H9 (cell line): ENCODE results near the gene SLC16A1. TPM values are rescaled to one million over a fixed set of nuclear protein-coding genes. Genes with fewer than 3 reads are reported as not detected.

Source experiments
- DNase-seq: peaks from one replicate; pipeline ENCODE4 v3.0.0-alpha.2; 2017
- H2AFZ ChIP-seq: one replicate; pipeline ENCODE4 v1.6.1; 2013; ENCODE audit warnings: mild to moderate bottlenecking, low read length, control low read depth, moderate library complexity
- H2AK5ac ChIP-seq: 2 replicates; pipeline ENCODE4 v1.6.1; 2013; ENCODE audit warnings: low read length, control low read depth, mixed read lengths; ENCODE audit not compliant: insufficient read length
- H2BK120ac ChIP-seq: one replicate; pipeline ENCODE4 v1.6.1; 2013; ENCODE audit warnings: low read depth, mild to moderate bottlenecking, low read length, control low read depth, inconsistent platforms; ENCODE audit not compliant: poor library complexity, severe bottlenecking
- H2BK12ac ChIP-seq: 2 replicates; pipeline ENCODE4 v1.6.1; 2013; ENCODE audit warnings: low read length, control low read depth, mixed read lengths, low read depth; ENCODE audit not compliant: insufficient read length
- H2BK15ac ChIP-seq: 2 replicates; pipeline ENCODE4 v1.6.1; 2013; ENCODE audit warnings: low read depth, low read length, control low read depth
- H2BK20ac ChIP-seq: one replicate; pipeline ENCODE4 v1.6.1; 2013; ENCODE audit warnings: low read depth, mild to moderate bottlenecking, low read length, control low read depth, inconsistent platforms; ENCODE audit not compliant: poor library complexity, severe bottlenecking
- H2BK5ac ChIP-seq: 2 replicates; pipeline ENCODE4 v1.6.1; 2013; ENCODE audit warnings: low read length, control low read depth, mixed read lengths; ENCODE audit not compliant: insufficient read length
- H3K14ac ChIP-seq: 2 replicates; pipeline ENCODE4 v1.6.1; 2013; ENCODE audit warnings: low read length, control low read depth; ENCODE audit not compliant: insufficient read depth
- H3K18ac ChIP-seq: 2 replicates; pipeline ENCODE4 v1.6.1; 2013; ENCODE audit warnings: low read depth, mild to moderate bottlenecking, mixed read lengths, low read length, control low read depth; ENCODE audit not compliant: insufficient read length
- H3K23ac ChIP-seq: 2 replicates; pipeline ENCODE4 v1.6.1; 2013; ENCODE audit warnings: low read length, control low read depth, mixed read lengths, low read depth; ENCODE audit not compliant: insufficient read length
- H3K23me2 ChIP-seq: 2 replicates; pipeline ENCODE4 v1.6.1; 2013; ENCODE audit warnings: low read depth, mild to moderate bottlenecking, mixed read lengths, low read length, control low read depth; ENCODE audit not compliant: insufficient read length, poor library complexity, severe bottlenecking
- H3K27ac ChIP-seq: 2 replicates; pipeline ENCODE4 v1.5.1; 2013; ENCODE audit warnings: low read length, control low read depth, mixed read lengths, low read depth; ENCODE audit not compliant: insufficient read length
- H3K27me3 ChIP-seq: 2 replicates; pipeline ENCODE4 v1.6.1; 2013; ENCODE audit warnings: low read length, control low read depth, inconsistent platforms; ENCODE audit not compliant: insufficient read depth
- H3K4ac ChIP-seq: 2 replicates; pipeline ENCODE4 v1.6.1; 2013; ENCODE audit warnings: low read depth, mild to moderate bottlenecking, control low read depth, inconsistent platforms, low read length, moderate library complexity
- H3K4me1 ChIP-seq: 2 replicates; pipeline ENCODE4 v1.6.1; 2013; ENCODE audit warnings: low read length, control low read depth, inconsistent platforms; ENCODE audit not compliant: insufficient read depth
- H3K4me2 ChIP-seq: 2 replicates; pipeline ENCODE4 v1.6.1; 2013; ENCODE audit warnings: low read length, control low read depth, mixed read lengths; ENCODE audit not compliant: insufficient read length, insufficient read depth
- H3K56ac ChIP-seq: 2 replicates; pipeline ENCODE4 v1.6.1; 2013; ENCODE audit warnings: low read depth, mild to moderate bottlenecking, mixed read lengths, low read length, control low read depth; ENCODE audit not compliant: insufficient read length
- H3K79me1 ChIP-seq: 2 replicates; pipeline ENCODE4 v1.6.1; 2013; ENCODE audit warnings: low read depth, mild to moderate bottlenecking, moderate library complexity, low read length, control low read depth, inconsistent platforms; ENCODE audit not compliant: insufficient read depth, poor library complexity, severe bottlenecking
- H3K79me2 ChIP-seq: 2 replicates; pipeline ENCODE4 v1.6.1; 2013; ENCODE audit warnings: low read length, control low read depth, inconsistent platforms; ENCODE audit not compliant: insufficient read depth
- H3K9ac ChIP-seq: 2 replicates; pipeline ENCODE4 v1.6.1; 2013; ENCODE audit warnings: low read length, control low read depth, mixed read lengths; ENCODE audit not compliant: insufficient read length; ENCODE audit errors: extremely low read depth
- H3K9me3 ChIP-seq: one replicate; pipeline ENCODE4 v1.6.1; 2013; ENCODE audit warnings: low read depth, low read length, inconsistent platforms; ENCODE audit not compliant: control insufficient read depth
- H3T11ph ChIP-seq: one replicate; pipeline ENCODE4 v1.6.1; 2013; ENCODE audit warnings: mild to moderate bottlenecking, low read length, control low read depth, inconsistent platforms
- H4K20me1 ChIP-seq: one replicate; pipeline ENCODE4 v1.6.1; 2013; ENCODE audit not compliant: control insufficient read depth, insufficient read length, insufficient read depth
- H4K5ac ChIP-seq: 2 replicates; pipeline ENCODE4 v1.6.1; 2013; ENCODE audit warnings: low read depth, mild to moderate bottlenecking, mixed read lengths, low read length, control low read depth; ENCODE audit not compliant: insufficient read length
- H4K8ac ChIP-seq: replicated peaks from 2 replicates; pipeline ENCODE4 v1.6.1; 2013; ENCODE audit warnings: low read length, control low read depth, mixed read lengths, low read depth; ENCODE audit not compliant: insufficient read length
- H4K91ac ChIP-seq: 2 replicates; pipeline ENCODE4 v1.6.1; 2013; ENCODE audit warnings: low read depth, mild to moderate bottlenecking, moderate library complexity, mixed read lengths, low read length, control low read depth; ENCODE audit not compliant: insufficient read length
- H3K27ac Mint-ChIP-seq, 3 experiments: 2 replicates in 2 of 3; 3 replicates in 1 of 3; pipeline ENCODE4 v1.8.0; 2020 to 2021; ENCODE audit warnings: mixed read lengths in 3 of 3, mild to moderate bottlenecking in 1 of 3, moderate library complexity in 1 of 3
- H3K27me3 Mint-ChIP-seq: 2 replicates; pipeline ENCODE4 v1.8.0; 2021; ENCODE audit warnings: low read depth, mild to moderate bottlenecking, moderate library complexity, mixed read lengths
- H3K36me3 Mint-ChIP-seq, 3 experiments: 2 replicates in 2 of 3; 3 replicates in 1 of 3; pipeline ENCODE4 v1.8.0; 2020 to 2021; ENCODE audit warnings: low read depth in 3 of 3, mixed read lengths in 3 of 3; ENCODE audit not compliant: insufficient read depth in 1 of 3
- H3K4me1 Mint-ChIP-seq, 2 experiments: 2 replicates each; pipeline ENCODE4 v1.8.0; 2020; ENCODE audit warnings: mixed read lengths in 2 of 2
- H3K4me3 Mint-ChIP-seq, 2 experiments: 2 replicates in 1 of 2; 3 replicates in 1 of 2; pipeline ENCODE4 v1.8.0; 2020 to 2021; ENCODE audit warnings: mild to moderate bottlenecking in 2 of 2, mixed read lengths in 2 of 2, moderate library complexity in 1 of 2
- H3K9me3 Mint-ChIP-seq, 2 experiments: 2 replicates in 1 of 2; 3 replicates in 1 of 2; pipeline ENCODE4 v1.8.0; 2020; ENCODE audit warnings: mild to moderate bottlenecking in 2 of 2, mixed read lengths in 2 of 2, moderate library complexity in 1 of 2
- WGBS: extraction: QIAGEN DNeasy Blood & Tissue Kit; methylation state at CpG from one replicate; pipeline ENCODE4 v1.1.7; 2013; ENCODE audit warnings: missing lambda C conversion rate, low lambda C conversion rate, mixed read lengths; ENCODE audit not compliant: insufficient read length; ENCODE audit errors: extremely low coverage; 5-methylcytosine and 5-hydroxymethylcytosine counted together
- total RNA-seq: library from RNA; stranded (reverse); gene quantifications from 2 replicates; pipeline ENCODE4 v1.2.1, GENCODE V29; 2021
- TF ChIP-seq, protein P1 (sequence below): fragments of 200-600 bp; sonication (generic); conservative IDR thresholded peaks from 3 replicates; pipeline ENCODE4 v1.8.0; 2021; ENCODE audit warnings: antibody characterized with exemption, mild to moderate bottlenecking

Gene SLC16A1
- total RNA-seq, 1 experiment from 2014 or later: 381 TPM

DNA sequence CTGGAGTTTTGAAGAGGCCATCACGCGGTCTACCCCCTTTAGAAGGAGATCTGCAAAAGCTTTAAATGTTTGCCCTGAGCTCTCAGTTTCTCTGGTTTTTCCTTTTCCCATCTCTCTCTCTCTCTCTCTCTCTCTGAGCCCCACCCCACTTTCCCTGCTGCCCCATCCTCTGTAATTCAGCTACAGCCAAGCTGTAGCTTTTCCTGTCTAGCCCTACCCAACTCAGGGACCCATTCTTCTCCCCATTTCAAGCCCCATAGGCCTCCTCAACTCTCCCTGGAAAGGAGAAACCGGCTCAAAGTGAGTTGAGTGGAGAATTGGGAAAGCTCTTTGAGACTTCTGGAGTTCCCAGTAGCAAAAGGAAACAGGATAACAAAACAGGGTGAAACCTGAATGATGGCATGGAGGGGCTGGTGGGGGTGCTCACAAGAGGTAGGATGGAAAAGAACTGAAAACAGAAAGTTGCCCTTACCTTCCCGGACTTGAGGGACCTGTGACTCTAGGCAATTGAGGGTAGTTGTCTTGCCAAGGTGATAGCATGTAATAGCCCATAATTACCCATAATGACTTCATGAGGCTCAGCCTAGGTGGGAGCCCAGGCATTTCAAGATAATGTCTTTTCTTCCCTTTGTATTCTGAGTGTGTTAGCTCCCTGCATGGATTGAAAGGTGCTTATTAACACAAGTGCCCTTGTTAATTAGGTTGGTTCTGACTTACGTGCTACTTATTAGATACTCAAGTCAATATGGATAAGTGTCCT lies 84.9 kb downstream of the SLC16A1 start:
- H3K4me1 Mint-ChIP-seq: peaks cover 36 to 41% of the 10 kb centered on the region in 2 experiments
- peak overlapping the region in 1 of 3 experiments; percentile 6; a peak in 1 of 7 replicates for H3K27ac Mint-ChIP-seq
- peaks cover 0 to 5% (median 0%) of the 10 kb centered on the region in 3 experiments; a peak in 3 of 7 replicates for H3K36me3 Mint-ChIP-seq

More for the DNA sequence above, 84.9 kb downstream of the SLC16A1 start:
- no peak overlapping the region for H2BK12ac ChIP-seq
- H3K56ac ChIP-seq: no peak overlapping the region
- H4K91ac ChIP-seq: no peak overlapping the region
- no peak overlapping the region for H4K5ac ChIP-seq
- Mint-ChIP-seq H3K4me3 (no peak overlapping the region), H3K27me3 (no peaks in the 10 kb centered on the region), H3K9me3 (no peaks in the 10 kb centered on the region)
- H3K14ac ChIP-seq: no peak overlapping the region
- H3K23me2 ChIP-seq: no peaks in the 10 kb centered on the region
- H4K8ac ChIP-seq: no peak overlapping the region
- H3K27ac ChIP-seq: no peak overlapping the region
- H3K4me1 ChIP-seq: no peaks in the 10 kb centered on the region; the same call in 1 of the 2 replicates
- no peak overlapping the region for H2BK15ac ChIP-seq
- no peak overlapping the region for H3T11ph ChIP-seq
- H3K4me2 ChIP-seq: no peak overlapping the region
- no peak overlapping the region for H2BK20ac ChIP-seq
- H2AFZ ChIP-seq: no peak overlapping the region
- H4K20me1 ChIP-seq: no peaks in the 10 kb centered on the region
- H2BK5ac ChIP-seq: no peak overlapping the region
- WGBS: no CpG with 5 or more reads among the region's 5 CpGs
- H2AK5ac ChIP-seq: no peak overlapping the region
- no peaks in the 10 kb centered on the region for H3K27me3 ChIP-seq
- DNase-seq: no peak
- no peak overlapping the region for H3K4ac ChIP-seq
- no peak overlapping the region for H3K18ac ChIP-seq
- no peak overlapping the region for H3K23ac ChIP-seq
- TF ChIP-seq, protein P1, sequence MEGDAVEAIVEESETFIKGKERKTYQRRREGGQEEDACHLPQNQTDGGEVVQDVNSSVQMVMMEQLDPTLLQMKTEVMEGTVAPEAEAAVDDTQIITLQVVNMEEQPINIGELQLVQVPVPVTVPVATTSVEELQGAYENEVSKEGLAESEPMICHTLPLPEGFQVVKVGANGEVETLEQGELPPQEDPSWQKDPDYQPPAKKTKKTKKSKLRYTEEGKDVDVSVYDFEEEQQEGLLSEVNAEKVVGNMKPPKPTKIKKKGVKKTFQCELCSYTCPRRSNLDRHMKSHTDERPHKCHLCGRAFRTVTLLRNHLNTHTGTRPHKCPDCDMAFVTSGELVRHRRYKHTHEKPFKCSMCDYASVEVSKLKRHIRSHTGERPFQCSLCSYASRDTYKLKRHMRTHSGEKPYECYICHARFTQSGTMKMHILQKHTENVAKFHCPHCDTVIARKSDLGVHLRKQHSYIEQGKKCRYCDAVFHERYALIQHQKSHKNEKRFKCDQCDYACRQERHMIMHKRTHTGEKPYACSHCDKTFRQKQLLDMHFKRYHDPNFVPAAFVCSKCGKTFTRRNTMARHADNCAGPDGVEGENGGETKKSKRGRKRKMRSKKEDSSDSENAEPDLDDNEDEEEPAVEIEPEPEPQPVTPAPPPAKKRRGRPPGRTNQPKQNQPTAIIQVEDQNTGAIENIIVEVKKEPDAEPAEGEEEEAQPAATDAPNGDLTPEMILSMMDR: no peak
- no peaks in the 10 kb centered on the region for H3K79me1 ChIP-seq
- H2BK120ac ChIP-seq: no peak overlapping the region
- H3K79me2 ChIP-seq: no peaks in the 10 kb centered on the region
- no peak overlapping the region for H3K9ac ChIP-seq
- H3K9me3 ChIP-seq: no peaks in the 10 kb centered on the region
